ENCODE data around the gene C9.
"Not testable (repeated sequence)": the region's sequence is repeated elsewhere in the genome, so short reads cannot be mapped to it uniquely, and the experiment has no call there.

The C9 gene

GRCh38 chr5:39370555-39371366 lies 6.5 kb upstream of the C9 start:
- DNase-seq = no peak

GRCh38 chr5:39369123-39369815 lies 5.0 kb upstream of the C9 start:
- DNase-seq = no peak

DNA sequence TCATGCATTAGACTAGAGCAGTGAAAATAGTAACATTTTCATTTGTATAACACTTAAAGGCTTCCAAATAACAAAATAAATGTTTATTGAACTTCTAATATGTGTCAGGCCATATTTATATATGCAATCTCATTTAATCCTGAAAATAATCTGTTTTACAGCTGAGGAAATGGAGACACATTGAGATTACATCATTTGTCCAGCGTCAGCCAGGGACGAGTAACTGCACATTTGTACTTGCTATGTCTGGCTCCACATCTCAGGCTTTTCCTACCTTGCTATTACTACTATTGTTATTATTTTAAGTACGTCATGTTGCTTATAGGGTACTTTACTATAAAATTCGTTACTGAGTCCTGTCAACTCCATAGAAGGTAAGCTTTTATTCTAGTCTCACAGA lies 3.8 kb upstream of the C9 start:
- no peak for DNase-seq

DNA sequence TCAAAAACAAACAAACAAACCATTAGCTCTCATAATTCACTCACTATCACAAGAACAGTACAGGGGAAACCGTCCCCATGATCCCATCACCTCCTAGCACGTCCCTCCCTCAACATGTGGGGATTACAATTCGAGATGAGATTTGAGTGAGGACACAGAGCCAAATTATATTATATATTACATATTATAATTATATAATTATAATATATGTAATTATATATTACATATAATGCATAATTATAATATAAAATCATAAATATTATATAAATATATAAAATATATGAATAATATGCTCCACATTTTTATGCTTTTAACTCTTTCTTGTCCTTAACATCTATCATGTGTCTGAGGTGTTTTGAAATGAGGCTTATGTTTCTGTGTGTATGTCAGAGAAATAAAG lies 3.4 kb upstream of the C9 start:
- DNase-seq = no peak

- DNase-seq = no peak
Measured at GRCh38 chr5:39363217-39363616, 1.1 kb downstream of the C9 start.

GRCh38 chr5:39362646-39363045 lies 1.6 kb downstream of the C9 start:
- DNase-seq = no peak

GRCh38 chr5:39361306-39361705 lies 3.0 kb downstream of the C9 start:
- DNase-seq = no peak

DNA sequence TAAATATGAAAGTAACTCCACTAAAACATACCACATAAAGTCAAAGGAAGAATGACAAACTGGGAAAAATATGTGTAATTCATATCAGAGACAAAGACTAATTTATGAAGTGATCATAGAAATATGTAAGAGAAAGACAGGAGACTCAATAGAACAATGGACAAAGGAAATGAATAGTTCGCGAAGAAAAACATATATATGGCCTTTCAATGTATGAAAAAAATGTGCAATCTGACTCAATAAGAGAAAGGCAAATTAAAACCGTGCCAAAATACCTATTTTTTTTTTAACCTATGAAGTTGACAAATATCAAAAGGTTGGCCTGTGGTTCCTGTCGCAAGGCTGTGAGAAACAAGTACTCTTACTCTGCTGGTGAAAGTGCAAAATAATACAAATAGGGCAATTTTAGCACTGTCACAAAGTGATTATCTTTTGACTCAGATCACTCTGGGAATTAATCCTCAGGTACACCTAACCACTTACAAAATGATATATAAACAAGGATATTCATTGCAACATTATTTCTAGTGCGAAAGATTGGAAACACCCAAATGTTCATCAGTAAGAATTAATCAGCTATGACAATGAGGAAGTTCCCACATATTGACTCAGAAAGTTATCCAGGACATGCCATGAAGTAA lies 3.7 kb downstream of the C9 start:
- no peak for DNase-seq

DNA sequence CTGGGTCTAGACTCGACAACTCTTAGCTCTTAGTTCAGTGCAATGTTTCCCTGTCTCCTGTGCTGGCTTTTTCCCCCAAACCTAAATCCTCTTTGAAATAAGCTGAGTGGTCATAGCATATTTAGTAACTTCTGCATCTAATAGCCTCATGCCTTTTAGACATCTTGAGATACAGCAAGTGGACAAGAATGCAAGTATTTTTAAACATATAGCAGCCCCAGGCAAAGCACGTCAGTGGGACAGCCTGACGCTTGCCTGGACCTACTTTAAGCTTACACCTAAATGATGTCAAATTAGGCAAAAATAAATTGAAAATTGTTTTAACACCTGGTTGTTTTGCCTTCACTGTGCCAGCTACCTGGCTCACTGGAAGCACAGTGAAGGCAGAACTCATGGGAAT lies 8.0 kb downstream of the C9 start:
- DNase-seq = no peak

- DNase-seq = no peak
Measured at GRCh38 chr5:39355324-39355723, 9.0 kb downstream of the C9 start.

DNA sequence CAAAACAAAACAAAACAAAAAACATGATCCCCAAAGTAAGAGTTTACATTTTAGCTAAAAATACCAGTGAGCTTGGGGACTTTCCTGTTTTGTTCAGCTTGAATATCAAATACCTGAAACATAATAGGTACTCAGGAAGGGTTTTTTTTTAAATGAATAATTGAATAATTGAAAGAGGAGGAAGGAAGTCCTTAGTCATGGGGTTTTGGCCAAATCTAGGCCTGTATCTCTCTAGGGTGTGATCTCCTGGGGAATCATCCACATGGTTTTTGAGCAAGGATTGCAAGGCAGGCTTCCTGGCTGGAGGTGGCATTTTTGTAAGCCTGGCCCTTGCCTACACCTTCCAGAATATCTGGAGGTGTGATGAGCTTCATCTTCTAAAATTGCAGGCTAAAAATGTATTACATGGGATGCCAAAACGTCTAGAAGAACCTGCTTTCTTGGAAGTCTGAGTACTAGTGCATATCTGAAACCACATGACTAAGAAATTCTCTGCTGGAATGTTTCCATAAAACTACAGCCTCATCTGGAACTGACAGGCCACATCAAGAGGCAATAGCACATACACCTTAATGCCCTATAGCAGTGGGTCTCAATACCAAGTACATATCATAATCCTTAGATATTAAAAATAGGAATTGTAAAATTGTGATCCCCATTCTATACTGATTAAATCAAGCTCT lies 10.4 kb downstream of the C9 start:
- no peak for DNase-seq

GRCh38 chr5:39352951-39353350 lies 11.3 kb downstream of the C9 start:
- no peak for DNase-seq

DNA sequence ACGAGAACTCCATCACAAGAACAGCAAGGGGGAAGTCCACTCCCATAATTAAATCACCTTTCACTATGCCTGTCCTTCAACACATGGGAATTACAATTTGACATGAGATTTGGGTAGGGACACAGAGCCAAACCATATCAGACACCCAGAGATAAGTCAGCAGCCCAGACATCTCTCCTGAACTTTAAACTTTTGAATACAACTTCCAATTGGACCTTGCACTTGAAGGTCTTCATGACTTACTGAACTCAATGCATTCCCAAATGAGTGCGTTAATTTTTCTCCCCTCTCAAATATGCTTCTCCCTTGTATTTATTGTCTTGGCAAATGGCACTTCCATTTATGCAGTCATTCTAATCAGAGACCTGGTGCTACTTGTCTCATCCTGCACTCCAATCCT lies 12.1 kb downstream of the C9 start:
- DNase-seq = no peak

DNA sequence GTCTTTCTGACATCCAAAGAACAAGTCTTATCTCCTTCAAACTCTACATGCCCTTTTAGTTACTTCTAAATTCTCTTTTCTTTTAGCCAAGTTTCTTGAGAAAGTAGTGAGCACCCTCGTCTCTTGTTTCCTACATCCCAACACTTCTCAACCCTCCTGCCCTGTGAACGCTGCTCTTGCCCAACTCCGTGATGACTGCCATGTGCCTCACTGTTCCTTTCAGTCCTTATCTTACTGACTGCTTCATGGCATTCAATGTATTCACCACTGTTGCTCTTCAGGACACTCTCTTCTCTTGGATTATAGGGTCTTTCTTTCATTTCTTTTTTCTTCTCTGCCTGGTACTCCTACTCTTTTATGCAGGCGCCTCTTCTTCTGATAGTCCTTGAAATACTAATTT lies 14.8 kb downstream of the C9 start:
- DNase-seq = no peak

GRCh38 chr5:39342460-39342859 lies 21.8 kb downstream of the C9 start:
- no peak for DNase-seq

DNA sequence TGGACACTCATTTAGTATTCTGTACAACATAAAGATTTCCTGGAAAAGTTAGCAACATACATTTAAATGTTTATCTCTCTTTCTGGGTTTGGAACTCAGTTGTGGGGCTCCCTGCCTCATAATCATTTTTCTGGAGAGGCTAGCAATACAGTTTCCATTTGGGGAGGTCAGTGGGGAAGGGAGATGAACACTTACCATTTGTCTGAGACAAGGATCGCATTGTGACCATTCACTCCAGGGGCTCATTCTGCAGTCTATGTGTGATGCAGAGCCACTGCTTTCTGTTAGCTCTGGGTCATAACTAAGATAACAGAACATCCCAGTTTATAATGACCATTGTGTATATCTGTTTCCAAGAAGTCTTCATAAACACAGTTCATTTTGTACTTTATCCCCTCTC lies 22.4 kb downstream of the C9 start:
- no peak for DNase-seq

DNA sequence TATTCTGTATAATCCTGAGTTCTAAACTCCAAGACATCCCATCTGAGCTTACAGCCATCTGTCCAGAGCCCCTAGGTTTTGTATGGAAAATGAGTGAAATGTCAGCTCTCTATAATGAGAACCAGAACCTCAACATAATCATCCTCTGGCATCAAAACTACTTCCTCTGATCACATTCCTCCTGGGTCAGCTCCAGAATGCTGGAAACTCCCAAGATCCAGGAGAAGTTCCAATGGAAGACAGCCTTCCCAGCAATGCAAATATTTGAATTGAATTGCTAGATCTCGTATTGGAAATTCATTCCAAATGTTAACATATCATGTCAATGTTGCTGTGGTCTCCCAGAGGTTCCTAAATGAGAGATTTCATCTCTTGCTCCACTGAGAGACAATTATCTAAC lies 23.8 kb downstream of the C9 start:
- DNase-seq = no peak

GRCh38 chr5:39337252-39337915 lies 26.9 kb downstream of the C9 start:
- no peak for DNase-seq

DNA sequence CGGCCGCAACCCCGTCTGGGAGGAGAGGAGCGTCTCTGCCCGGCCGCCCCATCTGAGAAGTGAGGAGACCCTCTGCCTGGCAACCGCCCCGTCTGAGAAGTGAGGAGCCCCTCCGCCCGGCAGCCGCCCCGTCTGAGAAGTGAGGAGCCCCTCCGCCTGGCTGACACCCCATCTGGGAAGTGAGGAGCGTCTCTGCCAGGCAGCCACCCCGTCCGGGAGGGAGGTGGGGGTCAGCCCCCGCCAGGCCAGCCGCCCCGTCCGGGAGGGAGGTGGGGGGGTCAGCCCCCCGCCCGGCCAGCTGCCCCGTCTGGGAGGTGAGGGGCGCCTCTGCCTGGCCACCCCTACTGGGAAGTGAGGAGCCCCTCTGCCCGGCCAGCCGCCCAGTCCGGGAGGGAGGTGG lies 30.0 kb downstream of the C9 start:
- DNase-seq = not testable (repeated sequence)

DNA sequence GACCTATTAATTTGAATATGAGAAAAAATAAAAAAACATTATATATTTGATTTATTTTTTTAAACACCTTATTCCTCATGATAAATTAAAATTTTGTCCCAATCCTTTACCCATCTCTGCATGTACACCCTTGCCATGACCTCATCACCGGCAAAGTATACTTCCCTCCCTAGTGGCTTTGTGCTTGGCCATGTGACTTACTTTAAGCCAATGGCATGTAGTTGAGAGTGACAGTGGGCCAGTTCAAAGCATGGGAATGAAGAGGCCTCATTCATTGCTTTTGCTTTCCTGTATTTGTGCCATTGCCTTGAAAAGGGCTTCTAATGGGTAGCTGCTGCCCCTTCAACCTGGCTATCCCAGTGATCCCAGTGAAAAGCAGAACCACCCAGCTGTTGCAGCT lies 31.2 kb downstream of the C9 start:
- DNase-seq = no peak

DNA sequence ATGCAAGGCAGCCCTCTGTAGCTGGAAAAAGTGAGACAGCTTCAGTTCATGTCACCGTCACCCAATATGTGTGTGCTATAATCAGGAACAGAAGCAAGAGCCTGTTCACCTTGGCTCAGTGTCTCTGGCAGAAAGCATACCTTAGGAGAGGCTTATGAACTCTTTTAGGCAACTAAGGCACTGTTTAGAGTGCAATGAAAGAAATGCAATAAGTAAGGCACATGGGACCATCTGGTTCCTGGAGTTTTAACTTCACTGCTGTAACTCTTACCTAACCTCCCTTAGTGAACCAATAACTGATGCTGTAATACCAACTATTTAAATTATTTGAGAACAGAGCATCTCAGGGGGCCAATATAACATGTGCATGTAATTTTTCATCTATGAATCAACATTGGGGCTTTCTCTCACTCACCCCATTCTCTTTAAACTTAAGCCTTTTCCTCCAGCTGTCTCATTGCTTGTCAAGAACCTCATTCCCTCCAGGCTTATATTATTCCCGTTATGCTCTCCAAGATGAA lies 32.4 kb downstream of the C9 start:
- DNase-seq = no peak

GRCh38 chr5:39328731-39329130 lies 35.6 kb downstream of the C9 start:
- no peak for DNase-seq

DNA sequence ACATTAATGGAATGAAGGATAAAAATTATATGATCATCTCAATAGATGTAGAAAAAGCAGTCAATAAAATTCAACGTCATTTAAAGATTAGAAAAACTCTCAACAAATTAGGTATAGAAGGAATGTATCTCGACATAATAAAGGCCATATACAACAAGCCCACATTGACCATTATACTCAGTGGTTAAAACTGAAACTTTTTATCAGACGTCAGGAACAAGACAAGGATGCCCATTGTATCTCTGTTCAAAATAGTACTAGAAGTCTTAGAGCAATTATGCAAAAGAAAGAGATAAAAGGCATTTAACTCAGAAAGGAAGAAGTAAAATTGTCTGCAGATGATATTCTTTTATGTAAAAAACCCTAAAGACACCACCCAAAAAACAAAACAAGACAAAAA lies 40.8 kb downstream of the C9 start:
- DNase-seq = no peak
